HEK293T (cell line): ENCODE measurements around the gene INSC.

Experiments used
- FOXM1 ChIP-seq: fragments of 450-650 bp; IDR thresholded peaks from 2 replicates; pipeline ENCODE4 v1.6.1; 2017; ENCODE audit warnings: mild to moderate bottlenecking, borderline replicate concordance
- SP1 ChIP-seq: fragments of 450-650 bp; IDR thresholded peaks from 2 replicates; pipeline ENCODE4 v1.6.1; 2017
- TARDBP ChIP-seq: fragments of 450-650 bp; IDR thresholded peaks from 2 replicates; pipeline ENCODE4 v1.6.1; 2016

DNA sequence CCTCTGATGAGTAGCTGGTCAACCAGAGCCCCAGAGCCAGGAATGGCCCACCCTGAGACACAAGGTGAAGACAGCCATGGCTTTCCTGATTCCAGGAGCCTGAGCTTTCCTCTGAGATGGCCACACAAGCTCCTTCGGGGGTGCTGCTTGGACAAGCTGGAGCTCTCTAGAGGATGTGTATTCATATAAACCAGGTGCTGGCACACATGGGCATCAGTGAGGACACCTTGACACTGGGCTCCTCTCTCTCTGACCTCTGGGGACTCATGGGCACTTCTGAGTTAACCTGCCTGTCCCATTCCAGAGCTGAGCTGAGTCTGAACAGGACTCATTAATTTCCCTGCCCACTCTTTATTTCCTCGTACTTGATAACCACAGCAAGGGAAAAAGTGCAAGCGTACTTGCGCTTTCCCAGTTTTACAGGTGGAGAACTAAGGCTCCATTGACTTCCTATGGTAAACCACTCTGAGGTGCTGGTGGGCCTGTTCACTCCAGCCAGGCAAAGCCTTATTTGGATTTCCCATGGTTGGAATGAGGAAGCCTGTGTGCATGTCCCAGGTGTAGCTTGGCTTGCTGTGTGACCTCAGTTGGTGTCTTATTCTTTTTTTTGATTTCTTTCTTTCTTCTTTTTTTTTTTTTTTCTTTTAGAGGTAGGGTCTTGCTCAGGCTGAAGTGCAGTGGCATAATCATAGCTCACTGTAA is 25.4 kb downstream of the INSC start:
- TF ChIP-seq TARDBP (no peak), SP1 (no peak), FOXM1 (no peak)
